Activated T-cell treated with anti-CD3 and anti-CD28 coated beads, Interleukin-2, amount 50 U/mL, for 48 hours (primary cell): ENCODE measurements around the gene ADAM15.

Source experiments
- DNase-seq, 2 experiments: peaks; one replicate each; pipeline ENCODE4 v3.0.0-alpha.2; 2020

ADAM15 gene

GRCh38 chr1:155052439-155053395 is 1.6 kb downstream of the ADAM15 start:
- peak; percentile 58 to 59 for DNase-seq

DNA sequence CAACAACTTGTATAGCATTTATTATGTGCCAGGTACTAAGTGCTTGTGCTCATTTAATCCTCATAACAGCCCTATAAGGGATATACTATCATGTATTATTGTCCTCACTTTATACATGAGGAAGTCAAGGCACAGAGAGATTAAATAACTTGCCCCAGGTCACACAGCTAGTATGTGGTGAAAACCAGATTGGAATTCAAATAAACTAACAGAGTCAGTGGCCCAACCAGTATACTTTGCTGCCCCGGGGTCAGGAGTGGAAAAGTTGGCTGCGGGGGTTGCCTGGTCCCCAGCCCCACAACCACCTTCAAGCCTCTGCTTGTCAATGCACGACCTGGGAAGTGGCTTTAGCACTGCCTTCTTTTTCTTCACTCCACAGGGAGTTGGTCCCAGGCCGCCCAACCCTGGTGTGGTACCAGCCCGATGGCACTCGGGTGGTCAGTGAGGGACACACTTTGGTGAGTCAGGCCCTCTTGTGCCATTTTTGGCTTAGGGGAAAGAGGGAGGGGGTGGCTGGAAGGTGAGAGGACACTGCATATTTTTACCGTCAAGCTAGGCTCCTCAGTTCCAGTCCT is 2.5 kb downstream of the ADAM15 start:
- no peak for DNase-seq

GRCh38 chr1:155057104-155057503 is 6.0 kb downstream of the ADAM15 start:
- DNase-seq, result no peak

- DNase-seq, result no peak
Measured at GRCh38 chr1:155057788-155058211, 6.7 kb downstream of the ADAM15 start.

GRCh38 chr1:155060736-155061135 is 9.6 kb downstream of the ADAM15 start:
- no peak for DNase-seq

GRCh38 chr1:155061381-155062150 is 10.4 kb downstream of the ADAM15 start:
- DNase-seq, result peak; percentile 99

- peak; percentile 37 to 39 for DNase-seq
Measured at GRCh38 chr1:155062151-155062686, 11.1 kb downstream of the ADAM15 start.

DNA sequence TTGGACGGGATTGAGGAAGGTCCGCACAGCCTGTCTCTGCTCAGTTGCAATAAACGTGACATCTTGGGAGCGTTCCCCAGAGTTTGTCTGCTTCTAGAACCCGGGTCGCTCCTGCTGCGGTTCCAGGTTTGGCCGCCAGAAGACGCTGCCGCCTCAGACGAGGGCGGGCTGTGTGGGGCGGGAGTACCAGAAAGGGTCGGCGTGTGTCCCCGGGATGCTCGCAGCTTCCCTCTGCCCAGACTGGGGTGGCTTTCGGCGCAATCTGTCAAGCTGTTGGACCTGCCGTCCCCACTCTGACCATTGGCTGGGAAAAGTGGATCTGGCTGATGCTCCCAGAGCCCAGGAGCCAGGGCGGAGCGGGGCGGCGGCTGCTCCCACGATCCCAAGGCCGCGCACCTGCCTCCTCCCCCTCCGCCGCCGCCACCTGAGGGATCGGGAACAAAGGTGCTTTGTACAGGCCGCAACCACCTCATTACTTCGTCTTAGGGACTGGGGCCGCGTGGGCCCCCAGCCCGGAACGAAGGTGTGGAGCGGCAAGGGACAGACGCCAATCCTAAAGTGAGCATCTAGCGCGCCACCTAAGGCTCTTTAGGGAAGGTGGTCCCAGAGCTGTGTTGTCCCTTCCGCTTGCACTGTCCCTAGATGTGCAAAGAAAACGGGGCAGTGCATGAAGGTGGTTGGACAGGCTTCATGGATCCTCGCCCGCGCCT is 11.7 kb downstream of the ADAM15 start:
- peak; percentile 93 for DNase-seq

GRCh38 chr1:155063550-155064110 is 12.5 kb downstream of the ADAM15 start, which contains the start of gene EFNA4:
Gene EFNA4, plus strand, starts transcription at chr1:155063740. Its CDS starts 84 bp downstream, at chr1:155063824.
- DNase-seq, result peak; percentile 86 to 89

- peak in 1 of 2 experiments; percentile 57 for DNase-seq
Measured at GRCh38 chr1:155064111-155064831, 13.2 kb downstream of the ADAM15 start.

DNA sequence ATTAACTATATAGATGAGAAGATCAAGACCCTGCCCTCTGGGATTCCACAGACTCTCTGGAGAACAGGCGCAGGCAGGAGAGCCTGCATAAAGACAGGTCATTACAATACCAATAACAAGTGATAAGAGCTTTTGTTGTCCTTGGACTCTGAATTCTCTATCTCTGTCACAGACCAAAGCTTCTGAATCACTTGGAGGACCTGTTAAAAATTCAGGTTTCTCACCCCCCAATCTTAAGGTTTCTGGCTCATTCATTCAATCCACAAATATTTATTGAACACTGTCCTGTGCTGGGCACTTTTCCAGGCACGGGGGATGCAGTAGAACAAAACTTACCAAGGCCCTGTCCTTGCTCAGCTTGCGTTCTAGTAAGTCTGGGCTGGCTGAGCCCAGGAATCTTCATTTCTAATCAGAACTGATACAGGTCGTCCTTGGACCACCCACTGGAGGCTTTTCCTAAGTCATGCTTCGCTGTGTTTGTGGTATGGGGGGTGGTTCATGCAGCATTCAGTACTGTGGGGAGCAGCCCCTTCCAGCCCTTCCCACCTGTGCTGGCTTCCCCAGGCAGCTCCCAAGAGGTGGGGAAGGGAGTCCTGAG is 13.8 kb downstream of the ADAM15 start:
- DNase-seq, result no peak

DNA sequence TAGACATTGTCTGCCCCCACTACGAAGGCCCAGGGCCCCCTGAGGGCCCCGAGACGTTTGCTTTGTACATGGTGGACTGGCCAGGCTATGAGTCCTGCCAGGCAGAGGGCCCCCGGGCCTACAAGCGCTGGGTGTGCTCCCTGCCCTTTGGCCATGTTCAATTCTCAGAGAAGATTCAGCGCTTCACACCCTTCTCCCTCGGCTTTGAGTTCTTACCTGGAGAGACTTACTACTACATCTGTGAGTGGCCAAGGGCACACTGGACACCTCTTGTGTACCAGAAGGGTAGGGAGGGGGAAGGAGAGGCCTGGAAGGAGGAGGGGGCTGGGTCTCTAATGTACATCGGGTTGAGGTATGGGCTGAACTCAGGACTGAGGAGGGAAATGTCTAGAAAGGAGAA is 15.7 kb downstream of the ADAM15 start:
- DNase-seq, result no peak

DNA sequence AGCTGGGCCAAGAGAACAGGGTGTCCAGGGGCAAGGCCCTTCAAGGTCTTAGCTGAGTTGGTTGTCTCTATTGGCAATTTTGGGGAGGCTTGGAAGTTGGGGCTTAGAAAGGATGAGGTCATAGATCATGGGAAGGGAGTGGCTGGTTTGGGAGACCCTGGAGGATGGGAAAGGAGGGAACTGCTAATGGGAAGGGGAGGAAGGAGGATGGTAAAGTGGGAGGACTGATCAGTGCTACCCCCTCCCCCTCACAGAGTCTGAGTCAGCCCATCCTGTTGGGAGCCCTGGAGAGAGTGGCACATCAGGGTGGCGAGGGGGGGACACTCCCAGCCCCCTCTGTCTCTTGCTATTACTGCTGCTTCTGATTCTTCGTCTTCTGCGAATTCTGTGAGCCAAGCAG is 17.5 kb downstream of the ADAM15 start:
- DNase-seq, result no peak

DNA sequence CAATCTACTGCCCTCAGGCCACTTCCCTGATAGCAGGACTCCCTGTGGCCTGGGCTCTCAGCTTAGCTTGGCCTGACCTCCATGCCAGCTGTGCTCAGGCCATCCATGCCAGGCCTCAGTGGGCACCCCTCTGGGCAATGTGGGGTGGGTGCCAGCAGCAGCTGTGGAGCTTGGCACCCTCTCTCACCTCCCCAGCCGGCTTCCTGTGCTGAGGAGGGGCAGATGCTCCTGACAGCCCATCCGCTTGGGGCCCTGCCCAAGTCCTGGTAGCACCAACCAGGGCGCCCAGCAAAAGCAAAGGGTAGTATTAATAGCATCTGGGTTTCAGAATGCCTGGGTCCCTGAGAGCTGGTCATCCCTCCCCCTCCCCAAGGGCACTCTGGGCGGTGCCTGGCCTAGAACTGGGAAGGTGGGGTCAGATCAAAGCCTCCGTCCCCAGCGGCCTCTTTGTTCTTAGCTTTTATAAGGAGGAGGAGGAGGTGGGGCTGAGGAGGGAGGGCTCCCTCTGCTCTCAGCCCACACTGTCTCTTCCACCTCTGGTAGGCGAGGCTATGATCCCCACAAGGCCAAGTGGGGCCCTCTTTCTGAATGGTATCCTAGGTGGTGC is 18.5 kb downstream of the ADAM15 start:
- no peak for DNase-seq

DNA sequence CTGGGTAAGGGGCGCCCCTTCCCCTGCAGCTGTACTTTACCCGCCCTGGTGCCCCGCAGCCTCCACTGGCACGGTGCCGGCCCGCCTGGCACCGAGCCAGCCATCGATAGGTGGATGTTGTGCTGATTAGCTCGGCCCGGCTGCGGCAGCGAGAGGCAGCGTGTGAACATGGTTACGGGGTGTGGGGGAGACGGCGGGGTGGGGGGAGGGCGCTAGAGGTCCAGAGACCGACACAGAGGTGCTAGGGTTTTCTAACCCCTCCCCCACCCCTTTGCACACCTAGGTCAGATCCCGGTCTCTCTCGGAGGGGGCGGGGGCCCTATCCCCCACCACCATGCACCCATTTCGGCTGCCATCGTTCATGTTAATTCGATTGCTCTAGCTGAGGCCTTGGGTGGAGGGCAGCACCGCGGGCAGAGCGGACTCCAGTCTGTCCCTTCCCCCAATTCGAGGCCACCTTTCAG is 19.1 kb downstream of the ADAM15 start:
- no peak for DNase-seq

GRCh38 chr1:155070721-155071569 is 19.8 kb downstream of the ADAM15 start:
- DNase-seq, result peak; percentile 81 to 86

- no peak for DNase-seq
Measured at GRCh38 chr1:155071701-155072100, 20.6 kb downstream of the ADAM15 start.

DNA sequence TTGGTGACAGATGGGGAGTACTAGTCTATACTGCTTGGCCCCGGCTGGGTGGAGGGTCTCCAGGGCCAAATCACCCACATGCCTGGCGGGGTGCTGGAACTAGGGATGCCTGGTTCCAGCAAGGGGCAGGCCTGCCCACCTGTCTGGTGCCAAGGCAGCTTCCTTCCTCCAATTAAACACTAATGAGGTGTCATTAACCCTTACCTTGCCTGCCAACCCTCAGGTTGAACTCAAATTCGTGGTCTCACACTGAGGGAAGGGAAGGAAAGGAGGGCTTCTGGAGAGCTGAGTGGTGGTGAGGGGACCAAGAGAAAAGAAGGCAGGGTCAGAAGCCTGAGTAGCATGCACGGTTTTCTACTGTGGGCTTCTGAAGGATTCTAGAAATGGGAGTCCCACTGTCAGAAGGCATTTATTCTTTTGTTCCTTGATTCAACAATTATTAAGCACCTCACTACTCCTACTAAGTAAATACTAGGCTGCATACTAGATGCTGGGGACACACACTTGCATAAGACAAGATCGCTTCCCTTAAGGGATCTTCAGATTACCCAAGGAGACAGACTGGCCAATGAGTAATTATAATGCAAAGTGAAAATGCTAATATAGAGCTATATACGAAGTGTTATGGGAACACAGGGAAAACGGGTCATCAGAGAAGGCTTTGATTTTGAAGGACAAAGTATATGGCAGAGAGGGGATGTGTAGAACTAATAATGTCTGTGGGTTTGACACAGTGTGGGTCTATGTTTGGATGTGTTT is 21.6 kb downstream of the ADAM15 start:
- DNase-seq, result no peak
